Activated T-helper 17 cell treated with anti-CD3 and anti-CD28 coated beads, Interleukin-2, amount 50 U/mL, for 72 hours (primary cell): Measurements from ENCODE around the gene NFYC. TPM values are rescaled to one million over a fixed set of nuclear protein-coding genes. Genes with fewer than 3 reads are reported as not detected.

Source experiments
- ATAC-seq: fragments of 150-1000 bp; cut with Tn5 transposase; replicated peaks from 2 replicates; pipeline ENCODE4 v1.10.0; 2021; ENCODE audit warnings: mild to moderate bottlenecking, moderate library complexity
- H3K27ac Mint-ChIP-seq: one replicate; pipeline ENCODE4 v1.8.0; 2022; ENCODE audit warnings: mixed read lengths
- H3K27me3 Mint-ChIP-seq: one replicate; pipeline ENCODE4 v1.8.0; 2022; ENCODE audit warnings: mixed read lengths
- H3K36me3 Mint-ChIP-seq: one replicate; pipeline ENCODE4 v1.8.0; 2022; ENCODE audit warnings: low read depth, mild to moderate bottlenecking, mixed read lengths
- H3K4me1 Mint-ChIP-seq: one replicate; pipeline ENCODE4 v1.8.0; 2022; ENCODE audit warnings: mixed read lengths
- H3K4me3 Mint-ChIP-seq: one replicate; pipeline ENCODE4 v1.8.0; 2022; ENCODE audit warnings: mild to moderate bottlenecking, mixed read lengths
- H3K9me3 Mint-ChIP-seq: one replicate; pipeline ENCODE4 v1.8.0; 2022; ENCODE audit warnings: mixed read lengths
- total RNA-seq, 2 donors: library from RNA; stranded (reverse); gene quantifications; one replicate each; pipeline ENCODE4 v1.2.3, GENCODE V29; 2022

The NFYC gene
- total RNA-seq, 2 donors from 2014 or later = 61.2 to 65.2 TPM

GRCh38 chr1:40659649-40659947 lies 31.9 kb upstream of the NFYC start:
- no peaks in the 10 kb centered on the region for H3K36me3 Mint-ChIP-seq
- H3K27ac Mint-ChIP-seq = no peak overlapping the region
- no peak for ATAC-seq
- H3K27me3 Mint-ChIP-seq = peaks cover under 1% of the 10 kb centered on the region
- peaks cover 18% of the 10 kb centered on the region for H3K4me1 Mint-ChIP-seq
- no peak overlapping the region for H3K4me3 Mint-ChIP-seq
- H3K9me3 Mint-ChIP-seq = no peaks in the 10 kb centered on the region

DNA sequence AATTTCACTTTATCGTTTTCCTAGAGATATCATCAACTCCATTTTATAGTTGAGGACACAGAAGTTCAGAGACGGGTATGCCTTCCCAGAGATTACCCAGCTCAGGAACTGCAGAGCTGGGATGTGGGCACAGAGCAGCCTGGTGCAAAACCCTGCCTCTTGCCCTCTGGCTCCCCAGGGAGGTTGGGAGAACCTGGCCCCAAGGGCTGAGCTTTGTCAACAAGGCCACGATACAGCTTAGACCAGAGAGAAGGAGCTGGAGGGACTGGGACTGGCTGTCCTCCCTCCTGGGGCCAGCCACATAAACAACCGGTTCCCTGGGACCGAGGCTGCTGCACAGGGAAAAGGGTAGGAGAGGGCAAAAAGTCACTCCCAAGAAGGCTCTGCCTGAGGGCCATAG lies 29.8 kb upstream of the NFYC start:
- no peak overlapping the region for H3K4me3 Mint-ChIP-seq
- no peaks in the 10 kb centered on the region for H3K9me3 Mint-ChIP-seq
- no peaks in the 10 kb centered on the region for H3K27me3 Mint-ChIP-seq
- peaks cover 20% of the 10 kb centered on the region for H3K4me1 Mint-ChIP-seq
- ATAC-seq = no peak
- no peaks in the 10 kb centered on the region for H3K36me3 Mint-ChIP-seq
- H3K27ac Mint-ChIP-seq = no peak overlapping the region

DNA sequence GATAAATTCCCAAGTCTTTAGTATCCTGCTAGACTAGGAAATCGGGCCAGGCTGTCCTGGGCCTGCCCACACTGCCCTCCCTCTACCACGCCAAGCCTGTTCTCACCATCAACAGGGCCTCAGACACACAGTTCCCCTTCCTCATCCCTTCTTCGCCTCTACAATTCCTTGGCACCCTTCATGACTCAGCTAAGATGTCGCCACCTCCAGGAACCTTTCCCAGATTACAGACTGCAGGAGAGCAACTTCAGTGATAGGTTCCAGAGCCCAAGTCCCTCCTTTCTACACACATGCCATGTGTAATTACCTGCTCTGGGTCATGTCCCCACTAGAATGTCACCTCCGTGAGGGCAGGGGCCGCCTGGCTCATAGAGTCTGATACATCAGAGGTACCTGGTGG lies 29.4 kb upstream of the NFYC start:
- no peak for ATAC-seq
- Mint-ChIP-seq H3K4me1 (peaks cover 20% of the 10 kb centered on the region), H3K27ac (no peak overlapping the region), H3K36me3 (no peaks in the 10 kb centered on the region), H3K9me3 (no peaks in the 10 kb centered on the region), H3K27me3 (no peaks in the 10 kb centered on the region), H3K4me3 (no peak overlapping the region)

- Mint-ChIP-seq H3K4me1 (peaks cover 20% of the 10 kb centered on the region), H3K27me3 (no peaks in the 10 kb centered on the region), H3K9me3 (no peaks in the 10 kb centered on the region), H3K27ac (peak overlapping the region; percentile 26), H3K4me3 (peak overlapping the region; percentile 16), H3K36me3 (no peaks in the 10 kb centered on the region)
- ATAC-seq = peak; percentile 82
These were observed 28.6 kb upstream of the NFYC start for GRCh38 chr1:40662864-40663263.

- no peak for ATAC-seq
- Mint-ChIP-seq H3K4me1 (peaks cover 20% of the 10 kb centered on the region), H3K27ac (peak overlapping the region; percentile 26), H3K27me3 (no peaks in the 10 kb centered on the region), H3K4me3 (peak overlapping the region; percentile 16), H3K9me3 (no peaks in the 10 kb centered on the region), H3K36me3 (no peaks in the 10 kb centered on the region)
These were observed 28.0 kb upstream of the NFYC start for GRCh38 chr1:40663324-40664166.

DNA sequence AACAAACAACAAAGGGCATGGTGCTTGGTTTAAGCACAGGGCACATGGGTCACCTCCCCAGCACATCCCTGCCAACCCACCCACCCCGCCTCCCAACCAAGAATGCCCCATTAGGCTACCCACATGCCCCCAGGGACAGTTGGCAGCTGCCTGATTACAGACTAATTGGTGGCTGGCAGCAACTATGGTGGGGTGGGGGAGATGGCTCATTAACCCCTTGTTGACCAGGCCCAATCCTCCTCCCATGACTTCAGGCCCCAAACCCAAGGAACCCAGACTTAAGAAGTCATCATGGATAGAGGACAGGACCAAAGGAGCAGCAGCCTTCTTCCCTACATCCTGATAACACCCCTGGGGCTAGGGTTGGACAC lies 27.4 kb upstream of the NFYC start:
- H3K27me3 Mint-ChIP-seq = no peaks in the 10 kb centered on the region
- H3K4me1 Mint-ChIP-seq = peaks cover 20% of the 10 kb centered on the region
- H3K9me3 Mint-ChIP-seq = no peaks in the 10 kb centered on the region
- no peak overlapping the region for H3K27ac Mint-ChIP-seq
- H3K36me3 Mint-ChIP-seq = no peaks in the 10 kb centered on the region
- no peak for ATAC-seq
- H3K4me3 Mint-ChIP-seq = peak overlapping the region; percentile 59

DNA sequence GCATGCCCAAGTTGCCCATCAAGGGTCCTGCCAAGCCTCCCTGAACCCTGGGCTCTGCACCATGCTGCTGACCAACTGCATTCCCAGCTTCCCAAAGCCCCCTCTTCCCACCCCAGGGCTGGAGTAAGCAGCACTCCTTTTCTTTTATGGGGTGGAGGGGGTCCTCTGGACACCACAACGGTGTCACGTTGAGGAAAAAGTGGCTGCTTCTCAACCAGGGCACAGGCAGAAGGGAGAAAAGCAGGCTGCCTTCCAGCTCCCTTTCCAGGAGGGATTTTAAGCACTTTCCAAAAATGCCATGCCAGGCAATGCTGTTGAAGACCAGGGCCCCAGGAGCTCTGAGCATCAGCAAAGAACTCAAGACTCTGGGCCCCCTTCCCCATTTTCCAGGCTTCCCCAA lies 26.7 kb upstream of the NFYC start:
- H3K36me3 Mint-ChIP-seq = no peaks in the 10 kb centered on the region
- no peak overlapping the region for H3K27ac Mint-ChIP-seq
- no peak for ATAC-seq

GRCh38 chr1:40665335-40666171 lies 26.0 kb upstream of the NFYC start, which contains the start of gene RIMS3:
Gene RIMS3, minus strand, starts transcription at chr1:40665682. Its CDS starts 23,757 bp downstream, at chr1:40641925.
- Mint-ChIP-seq H3K4me3 (peak within 1 kb of the TSS; percentile 89), H3K9me3 (no peaks in the 10 kb centered on the region), H3K4me1 (peaks cover 20% of the 10 kb centered on the region), H3K27ac (peak within 1 kb of the TSS; percentile 77), H3K27me3 (peaks cover 3% of the 10 kb centered on the region), H3K36me3 (no peaks in the 10 kb centered on the region)
- peak; percentile 82 for ATAC-seq

More for the DNA sequence above, 26.7 kb upstream of the NFYC start:
- Mint-ChIP-seq H3K4me1 (peaks cover 20% of the 10 kb centered on the region), H3K4me3 (peak overlapping the region; percentile 59), H3K27me3 (peaks cover 1% of the 10 kb centered on the region), H3K9me3 (no peaks in the 10 kb centered on the region)

- peak; percentile 72 for ATAC-seq
- Mint-ChIP-seq H3K4me1 (peaks cover 5% of the 10 kb centered on the region), H3K27me3 (peaks cover 3% of the 10 kb centered on the region), H3K9me3 (no peaks in the 10 kb centered on the region), H3K4me3 (peak overlapping the region; percentile 66), H3K27ac (no peak overlapping the region), H3K36me3 (no peaks in the 10 kb centered on the region)
These were observed 22.6 kb upstream of the NFYC start for GRCh38 chr1:40668769-40669525.

DNA sequence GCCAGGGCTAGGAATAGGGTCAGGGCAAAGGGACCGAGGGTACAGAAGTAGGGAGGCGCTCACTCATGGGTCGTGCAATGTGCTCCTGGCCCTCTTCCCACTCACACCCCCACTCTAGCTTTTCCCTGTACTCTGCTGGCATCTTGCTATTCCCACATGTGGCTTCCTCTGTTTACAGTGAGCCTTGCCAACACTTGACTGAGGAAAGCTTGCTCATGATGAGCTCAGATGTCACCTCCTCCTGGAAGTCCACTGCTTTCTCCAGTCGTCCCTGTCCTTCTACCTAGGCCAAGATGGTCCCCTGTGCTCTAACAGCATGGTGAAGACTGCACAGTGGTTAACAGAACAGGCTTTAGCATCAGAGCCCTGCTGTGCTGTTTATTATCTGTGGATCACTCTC lies 18.1 kb upstream of the NFYC start:
- no peak for ATAC-seq
- no peaks in the 10 kb centered on the region for H3K9me3 Mint-ChIP-seq
- H3K27ac Mint-ChIP-seq = no peak overlapping the region
- no peaks in the 10 kb centered on the region for H3K4me1 Mint-ChIP-seq
- H3K27me3 Mint-ChIP-seq = peaks cover 3% of the 10 kb centered on the region
- H3K4me3 Mint-ChIP-seq = no peak overlapping the region
- H3K36me3 Mint-ChIP-seq = no peaks in the 10 kb centered on the region

DNA sequence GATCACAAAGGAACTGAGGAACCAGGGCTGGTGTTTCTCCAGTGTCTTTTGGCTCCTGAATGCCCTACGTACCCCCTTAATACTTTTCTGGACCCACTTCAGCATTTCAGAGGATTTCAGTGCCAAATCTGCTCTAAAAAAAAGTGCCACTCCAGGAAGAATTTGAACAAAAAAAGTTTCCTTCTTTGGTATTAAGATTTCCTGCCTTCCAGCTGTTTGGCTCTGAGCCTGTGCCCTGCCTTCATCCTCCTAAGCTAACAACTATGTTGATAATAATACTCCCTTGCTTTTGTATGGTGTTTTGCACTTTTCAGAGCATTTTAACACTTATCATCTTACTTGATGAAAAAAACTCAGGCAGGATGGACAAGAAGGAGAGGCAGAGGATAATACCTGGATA lies 15.0 kb upstream of the NFYC start:
- no peaks in the 10 kb centered on the region for H3K4me1 Mint-ChIP-seq
- H3K9me3 Mint-ChIP-seq = no peaks in the 10 kb centered on the region
- no peaks in the 10 kb centered on the region for H3K36me3 Mint-ChIP-seq
- H3K27me3 Mint-ChIP-seq = no peaks in the 10 kb centered on the region
- no peak for ATAC-seq
- H3K4me3 Mint-ChIP-seq = no peak overlapping the region
- no peak overlapping the region for H3K27ac Mint-ChIP-seq

GRCh38 chr1:40679165-40679953 lies 12.1 kb upstream of the NFYC start:
- Mint-ChIP-seq H3K36me3 (no peaks in the 10 kb centered on the region), H3K4me3 (no peak overlapping the region), H3K27ac (no peak overlapping the region), H3K9me3 (no peaks in the 10 kb centered on the region), H3K27me3 (no peaks in the 10 kb centered on the region), H3K4me1 (no peaks in the 10 kb centered on the region)
- ATAC-seq = no peak

- Mint-ChIP-seq H3K4me3 (no peak overlapping the region), H3K9me3 (no peaks in the 10 kb centered on the region), H3K4me1 (no peaks in the 10 kb centered on the region)
These were observed 6.8 kb upstream of the NFYC start for GRCh38 chr1:40684669-40685068.

GRCh38 chr1:40687059-40687458 lies 4.4 kb upstream of the NFYC start:
- H3K4me1 Mint-ChIP-seq = peaks cover 5% of the 10 kb centered on the region
- H3K36me3 Mint-ChIP-seq = peaks cover 29% of the 10 kb centered on the region
- ATAC-seq = no peak
- no peaks in the 10 kb centered on the region for H3K27me3 Mint-ChIP-seq
- no peak overlapping the region for H3K27ac Mint-ChIP-seq
- no peak overlapping the region for H3K4me3 Mint-ChIP-seq
- no peaks in the 10 kb centered on the region for H3K9me3 Mint-ChIP-seq

More at GRCh38 chr1:40684669-40685068, 6.8 kb upstream of the NFYC start:
- H3K27me3 Mint-ChIP-seq = no peaks in the 10 kb centered on the region
- H3K27ac Mint-ChIP-seq = no peak overlapping the region
- no peak for ATAC-seq
- H3K36me3 Mint-ChIP-seq = peaks cover 18% of the 10 kb centered on the region
